ENCODE measurements around the gene SUB1.

DNA sequence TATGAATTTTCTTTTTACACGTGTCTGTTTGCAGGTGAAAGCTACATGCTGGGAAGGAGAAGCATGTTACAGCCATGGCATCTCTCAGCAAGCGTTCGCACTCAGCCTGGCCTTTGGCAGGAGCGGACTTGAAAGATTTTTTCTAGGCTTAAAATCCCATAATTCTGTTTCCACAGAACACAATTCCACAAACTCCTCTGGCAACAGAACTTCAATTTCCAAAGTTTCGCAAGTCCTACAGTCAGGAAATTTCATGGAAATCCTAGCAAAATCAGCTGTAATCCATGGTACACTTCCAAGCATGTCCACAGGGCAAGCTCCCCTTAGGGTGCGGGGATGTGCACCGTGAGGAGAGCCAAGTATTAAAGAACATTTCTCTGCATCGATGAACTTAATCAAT, 35.9 kb downstream of the SUB1 start:
- TF ChIP-seq, protein P1, sequence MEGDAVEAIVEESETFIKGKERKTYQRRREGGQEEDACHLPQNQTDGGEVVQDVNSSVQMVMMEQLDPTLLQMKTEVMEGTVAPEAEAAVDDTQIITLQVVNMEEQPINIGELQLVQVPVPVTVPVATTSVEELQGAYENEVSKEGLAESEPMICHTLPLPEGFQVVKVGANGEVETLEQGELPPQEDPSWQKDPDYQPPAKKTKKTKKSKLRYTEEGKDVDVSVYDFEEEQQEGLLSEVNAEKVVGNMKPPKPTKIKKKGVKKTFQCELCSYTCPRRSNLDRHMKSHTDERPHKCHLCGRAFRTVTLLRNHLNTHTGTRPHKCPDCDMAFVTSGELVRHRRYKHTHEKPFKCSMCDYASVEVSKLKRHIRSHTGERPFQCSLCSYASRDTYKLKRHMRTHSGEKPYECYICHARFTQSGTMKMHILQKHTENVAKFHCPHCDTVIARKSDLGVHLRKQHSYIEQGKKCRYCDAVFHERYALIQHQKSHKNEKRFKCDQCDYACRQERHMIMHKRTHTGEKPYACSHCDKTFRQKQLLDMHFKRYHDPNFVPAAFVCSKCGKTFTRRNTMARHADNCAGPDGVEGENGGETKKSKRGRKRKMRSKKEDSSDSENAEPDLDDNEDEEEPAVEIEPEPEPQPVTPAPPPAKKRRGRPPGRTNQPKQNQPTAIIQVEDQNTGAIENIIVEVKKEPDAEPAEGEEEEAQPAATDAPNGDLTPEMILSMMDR (IDR thresholded peaks at IDR 0.05) = no peak
- no peak for TF ChIP-seq POLR2A (IDR thresholded peaks at IDR 0.05)

Measured in uterus (tissue), 2 donors.